Testis (tissue), 3 donors: ENCODE data around the gene SCAF8. TPM values are rescaled to one million over a fixed set of nuclear protein-coding genes. Genes with fewer than 3 reads are reported as not detected.

Experiments
- DNase-seq: peaks from one replicate; pipeline ENCODE4 v3.0.0-alpha.2; 2019
- H3K27ac ChIP-seq, 2 donors: fragments of 200-600 bp; sonication (generic); one replicate each; pipeline ENCODE4 v1.5.1; 2019
- H3K27me3 ChIP-seq: fragments of 200-600 bp; sonication (generic); one replicate; pipeline ENCODE4 v1.5.1; 2019
- H3K36me3 ChIP-seq: fragments of 200-600 bp; sonication (generic); one replicate; pipeline ENCODE4 v1.5.1; 2017; ENCODE audit warnings: low read depth; ENCODE audit errors: missing control alignments
- H3K4me1 ChIP-seq: fragments of 200-600 bp; sonication (generic); one replicate; pipeline ENCODE4 v1.5.1; 2019
- H3K4me3 ChIP-seq, 2 donors: fragments of 200-600 bp; sonication (generic); one replicate each; pipeline ENCODE4 v1.5.1; 2017 to 2019
- H3K9me3 ChIP-seq: fragments of 200-600 bp; sonication (generic); one replicate; pipeline ENCODE4 v1.5.1; 2017
- POLR2A ChIP-seq: fragments of 450-650 bp; IDR thresholded peaks from one replicate; pipeline ENCODE4 v1.6.1; 2017; ENCODE audit warnings: antibody characterized with exemption, mild to moderate bottlenecking, moderate library complexity
- WGBS, 2 donors: methylation state at CpG; one replicate each; pipeline ENCODE4 v1.1.5; 2018; 5-methylcytosine and 5-hydroxymethylcytosine counted together
- intact Hi-C: fragments of 100-400 bp; cut with DNase I; formaldehyde crosslinking; loops from one replicate; pipeline ENCODE4 v1.15.1; 2023; ENCODE audit warnings: low total_unique reads
- polyA plus RNA-seq: library from polyadenylated mRNA; stranded (reverse); fragments of 350-450 nt; fragmentation: Illumina TruSeq; extraction: RNeasy Lipid Tissue Mini Kit (QIAGEN cat#74804); gene quantifications from one replicate; pipeline ENCODE4 v1.2.3, GENCODE V29; 2014; ENCODE audit warnings: low read depth, low replicate concordance; ENCODE audit not compliant: insufficient read depth
- total RNA-seq, 2 donors: library from RNA; depleted of rRNA; stranded (reverse); fragments of >200 nt; gene quantifications; one replicate each; pipeline ENCODE4 v1.2.3, GENCODE V29; 2016
- TF ChIP-seq, protein P1 (sequence below), 3 experiments: fragments of 450-650 bp in 2 of 3; fragments of 200-600 bp in 1 of 3; sonication (generic) in 1 of 3; IDR thresholded peaks; one replicate each; pipeline ENCODE4 v1.5.1; 2016 to 2019; ENCODE audit warnings: antibody characterized with exemption in 3 of 3, mild to moderate bottlenecking in 2 of 3, moderate library complexity in 1 of 3

Gene SCAF8
- total and polyA plus RNA-seq, 3 donors from 2014 or later, result 44.7 to 70.5 (median 65.5) TPM

DNA sequence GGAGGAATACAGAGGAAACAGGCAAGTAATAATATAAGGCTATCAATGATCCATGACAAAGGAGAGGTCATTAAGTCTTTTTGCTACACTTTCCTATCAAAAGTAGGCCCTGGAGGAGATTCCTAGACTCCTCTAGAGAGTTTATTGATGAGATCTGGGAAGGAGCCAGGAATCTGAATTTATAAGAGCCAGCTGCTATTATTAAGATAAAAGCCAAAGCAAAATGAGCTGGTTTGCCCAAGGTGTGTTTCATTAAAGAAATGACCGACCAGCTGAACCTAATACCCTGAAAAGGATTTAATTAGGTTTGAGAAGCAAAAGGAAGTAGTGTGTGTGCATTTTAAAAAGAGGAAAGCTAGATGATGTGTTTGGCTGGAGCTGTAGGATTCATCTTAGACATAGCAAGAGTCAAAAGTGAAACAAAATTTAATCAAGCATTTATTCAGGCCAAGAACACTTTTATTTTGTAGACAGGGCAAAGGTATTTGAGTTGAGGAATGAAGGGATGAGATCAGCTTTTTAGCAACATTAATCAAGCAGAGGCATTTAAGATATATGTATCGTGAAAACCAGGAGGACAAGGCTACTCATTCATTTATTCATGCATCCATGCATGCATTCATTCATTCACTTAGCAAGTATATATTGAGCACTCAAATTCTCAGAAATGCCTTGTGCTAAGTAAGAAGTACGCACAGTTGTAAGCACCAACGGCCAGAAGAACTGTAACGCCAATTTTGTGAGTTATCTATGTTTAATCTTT, 43.5 kb upstream of the SCAF8 start:
- TF ChIP-seq POLR2A, result no peak
- TF ChIP-seq, protein P1, sequence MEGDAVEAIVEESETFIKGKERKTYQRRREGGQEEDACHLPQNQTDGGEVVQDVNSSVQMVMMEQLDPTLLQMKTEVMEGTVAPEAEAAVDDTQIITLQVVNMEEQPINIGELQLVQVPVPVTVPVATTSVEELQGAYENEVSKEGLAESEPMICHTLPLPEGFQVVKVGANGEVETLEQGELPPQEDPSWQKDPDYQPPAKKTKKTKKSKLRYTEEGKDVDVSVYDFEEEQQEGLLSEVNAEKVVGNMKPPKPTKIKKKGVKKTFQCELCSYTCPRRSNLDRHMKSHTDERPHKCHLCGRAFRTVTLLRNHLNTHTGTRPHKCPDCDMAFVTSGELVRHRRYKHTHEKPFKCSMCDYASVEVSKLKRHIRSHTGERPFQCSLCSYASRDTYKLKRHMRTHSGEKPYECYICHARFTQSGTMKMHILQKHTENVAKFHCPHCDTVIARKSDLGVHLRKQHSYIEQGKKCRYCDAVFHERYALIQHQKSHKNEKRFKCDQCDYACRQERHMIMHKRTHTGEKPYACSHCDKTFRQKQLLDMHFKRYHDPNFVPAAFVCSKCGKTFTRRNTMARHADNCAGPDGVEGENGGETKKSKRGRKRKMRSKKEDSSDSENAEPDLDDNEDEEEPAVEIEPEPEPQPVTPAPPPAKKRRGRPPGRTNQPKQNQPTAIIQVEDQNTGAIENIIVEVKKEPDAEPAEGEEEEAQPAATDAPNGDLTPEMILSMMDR (IDR thresholded peaks at IDR 0.05), result no peak
- no peaks in the 10 kb centered on the region for H3K4me1 ChIP-seq
- WGBS, 2 donors, result 65 to 74% methylated on average over 5 of the region's 5 CpGs
- H3K27ac ChIP-seq, result no peak overlapping the region
- DNase-seq, result no peak
- H3K9me3 ChIP-seq, result no peaks in the 10 kb centered on the region
- intact Hi-C loops, result loop anchor here (10.0 kb wide), 1 partner anchor 235 kb away; no protein-coding TSS in a partner anchor
- no peak overlapping the region for H3K4me3 ChIP-seq
- H3K27me3 ChIP-seq, result no peaks in the 10 kb centered on the region
- no peaks in the 10 kb centered on the region for H3K36me3 ChIP-seq

DNA sequence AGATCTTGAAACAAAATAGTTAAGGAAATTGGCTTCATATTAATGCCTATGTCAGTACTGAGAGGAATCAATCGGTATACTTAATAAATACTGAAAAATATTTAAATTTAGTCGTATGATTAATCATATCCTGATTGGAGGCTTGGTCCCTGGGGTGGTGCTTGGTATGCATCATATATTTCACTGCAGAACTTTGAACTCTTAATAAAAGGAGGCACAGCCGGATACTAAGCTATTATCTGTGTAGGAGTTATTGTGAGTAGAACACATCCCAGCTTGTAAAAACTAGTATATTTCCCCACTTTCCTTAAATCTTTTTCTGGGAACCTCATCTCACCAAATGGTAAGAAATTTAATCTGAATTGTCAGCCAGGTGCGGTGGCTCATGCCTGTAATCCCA, 42.4 kb upstream of the SCAF8 start:
- WGBS, 2 donors, result 69 to 76% methylated on average over 4 of the region's 4 CpGs
- Histone ChIP-seq H3K4me3 (no peak overlapping the region), H3K36me3 (no peaks in the 10 kb centered on the region), H3K4me1 (no peaks in the 10 kb centered on the region), H3K27ac (no peak overlapping the region), H3K27me3 (no peaks in the 10 kb centered on the region), H3K9me3 (no peaks in the 10 kb centered on the region)
- intact Hi-C loops, result no loop called here
- TF ChIP-seq, protein P1 (IDR thresholded peaks at IDR 0.05), result no peak
- no peak for TF ChIP-seq POLR2A
- no peak for DNase-seq

DNA sequence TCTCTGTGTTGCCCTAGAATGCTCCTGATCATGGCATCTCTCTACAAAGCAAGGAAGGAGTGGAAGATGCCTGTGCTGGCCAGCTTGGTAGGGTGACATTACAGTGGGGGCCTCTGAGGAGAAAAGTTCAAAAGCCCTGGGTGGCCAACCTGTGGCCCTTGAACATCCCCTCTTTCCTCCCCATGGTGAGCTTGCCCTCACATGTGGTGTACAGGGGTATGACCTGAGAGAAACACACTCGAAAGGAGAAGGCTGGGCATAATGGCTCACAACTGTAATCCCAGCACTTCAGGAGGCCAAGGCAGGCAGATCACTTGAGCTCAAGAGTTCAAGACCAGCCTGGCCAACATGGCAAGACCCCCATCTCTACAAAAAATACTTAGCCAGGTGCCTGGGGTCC, 36.6 kb upstream of the SCAF8 start:
- TF ChIP-seq, protein P1 (IDR thresholded peaks at IDR 0.05), result no peak
- TF ChIP-seq POLR2A, result no peak
- Histone ChIP-seq H3K27ac (no peak overlapping the region), H3K36me3 (no peaks in the 10 kb centered on the region), H3K27me3 (no peaks in the 10 kb centered on the region), H3K9me3 (no peaks in the 10 kb centered on the region), H3K4me1 (no peaks in the 10 kb centered on the region), H3K4me3 (no peak overlapping the region)
- intact Hi-C loops, result no loop called here
- DNase-seq, result no peak
- 83% methylated on average over 1 of the region's 1 CpG; no CpG with 5 or more reads in 1 of the 2 donors for WGBS, 2 donors

DNA sequence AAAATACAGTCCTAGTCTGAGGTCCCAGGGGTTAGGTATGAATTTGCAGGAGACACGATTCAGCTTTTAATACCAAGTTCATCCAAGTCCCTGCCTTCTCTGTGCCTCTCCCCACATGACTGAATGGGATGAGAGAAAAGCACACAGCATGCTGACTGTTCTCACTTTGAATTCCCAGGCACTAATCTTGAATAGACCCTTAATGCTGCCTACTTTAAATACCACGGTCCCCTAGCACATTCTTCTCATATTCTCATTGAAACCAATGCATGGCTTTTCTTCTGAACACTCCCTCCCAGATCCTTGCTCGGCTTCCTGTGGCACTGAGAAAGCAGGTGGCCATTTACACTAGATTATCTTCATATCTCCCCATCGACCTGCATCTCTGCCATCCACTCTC, 30.1 kb upstream of the SCAF8 start:
- no peak for TF ChIP-seq POLR2A
- TF ChIP-seq, protein P1 (IDR thresholded peaks at IDR 0.05), result no peak
- Histone ChIP-seq H3K27ac (no peak overlapping the region), H3K4me1 (no peaks in the 10 kb centered on the region), H3K36me3 (no peaks in the 10 kb centered on the region), H3K4me3 (no peak overlapping the region), H3K27me3 (no peaks in the 10 kb centered on the region), H3K9me3 (no peaks in the 10 kb centered on the region)
- no peak for DNase-seq
- intact Hi-C loops, result no loop called here
- 65 to 75% methylated on average over 4 of the region's 4 CpGs for WGBS, 2 donors
